ENCODE measurements around the gene ICA1L. TPM values are rescaled to one million over a fixed set of nuclear protein-coding genes. Genes with fewer than 3 reads are reported as not detected.

ICA1L gene
- total and polyA plus RNA-seq, 2 experiments from 2014 or later, result 5.1 to 8.2 TPM

DNA sequence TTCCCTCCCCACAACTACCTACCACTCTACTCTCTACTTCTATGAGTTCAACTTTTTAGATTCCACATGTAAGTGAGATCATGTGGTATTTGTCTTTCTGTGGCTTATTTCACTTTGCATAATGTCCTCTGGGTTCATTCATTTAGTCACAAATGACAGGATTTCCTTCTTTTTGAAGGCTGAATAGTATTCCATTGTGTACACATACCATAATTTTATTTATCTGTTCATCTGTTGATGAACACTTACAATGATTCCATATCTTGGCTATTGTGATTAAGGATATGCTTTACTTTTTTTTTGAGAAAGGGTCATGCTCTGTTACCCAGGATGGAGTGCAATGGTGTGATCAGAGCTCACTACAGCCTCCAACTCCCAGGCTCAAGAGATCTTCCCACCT, 73.6 kb downstream of the ICA1L start:
- Histone ChIP-seq H3K9me3 (ENCODE audit: low read depth) (no peaks in the 10 kb centered on the region), H3K4me1 (ENCODE audit: insufficient read depth) (no peaks in the 10 kb centered on the region), H3K4me3 (no peak overlapping the region), H3K36me3 (replicated peaks; ENCODE audit: insufficient read depth, low read depth) (no peaks in the 10 kb centered on the region), H3K4me2 (no peak overlapping the region), H4K20me1 (ENCODE audit: insufficient read depth, poor library complexity, severe bottlenecking) (no peaks in the 10 kb centered on the region), H3K9me2 (replicated peaks; ENCODE audit: insufficient read depth) (no peaks in the 10 kb centered on the region), H3K27me3 (no peaks in the 10 kb centered on the region), H2AFZ (no peak overlapping the region), H3K27ac (no peak overlapping the region), H3K79me2 (no peaks in the 10 kb centered on the region)
- no peak for TF ChIP-seq EZH2phosphoT487 (IDR thresholded peaks at IDR 0.05; ENCODE audit: low read depth, severe bottlenecking, unreplicated experiment)
- no peak for TF ChIP-seq EZH2 (IDR thresholded peaks at IDR 0.05; ENCODE audit: borderline replicate concordance)
- TF ChIP-seq, protein P1, sequence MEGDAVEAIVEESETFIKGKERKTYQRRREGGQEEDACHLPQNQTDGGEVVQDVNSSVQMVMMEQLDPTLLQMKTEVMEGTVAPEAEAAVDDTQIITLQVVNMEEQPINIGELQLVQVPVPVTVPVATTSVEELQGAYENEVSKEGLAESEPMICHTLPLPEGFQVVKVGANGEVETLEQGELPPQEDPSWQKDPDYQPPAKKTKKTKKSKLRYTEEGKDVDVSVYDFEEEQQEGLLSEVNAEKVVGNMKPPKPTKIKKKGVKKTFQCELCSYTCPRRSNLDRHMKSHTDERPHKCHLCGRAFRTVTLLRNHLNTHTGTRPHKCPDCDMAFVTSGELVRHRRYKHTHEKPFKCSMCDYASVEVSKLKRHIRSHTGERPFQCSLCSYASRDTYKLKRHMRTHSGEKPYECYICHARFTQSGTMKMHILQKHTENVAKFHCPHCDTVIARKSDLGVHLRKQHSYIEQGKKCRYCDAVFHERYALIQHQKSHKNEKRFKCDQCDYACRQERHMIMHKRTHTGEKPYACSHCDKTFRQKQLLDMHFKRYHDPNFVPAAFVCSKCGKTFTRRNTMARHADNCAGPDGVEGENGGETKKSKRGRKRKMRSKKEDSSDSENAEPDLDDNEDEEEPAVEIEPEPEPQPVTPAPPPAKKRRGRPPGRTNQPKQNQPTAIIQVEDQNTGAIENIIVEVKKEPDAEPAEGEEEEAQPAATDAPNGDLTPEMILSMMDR (IDR thresholded peaks at IDR 0.05; ENCODE audit: poor library complexity), result no peak
- no peak for DNase-seq (ENCODE audit: low spot score)

DNA sequence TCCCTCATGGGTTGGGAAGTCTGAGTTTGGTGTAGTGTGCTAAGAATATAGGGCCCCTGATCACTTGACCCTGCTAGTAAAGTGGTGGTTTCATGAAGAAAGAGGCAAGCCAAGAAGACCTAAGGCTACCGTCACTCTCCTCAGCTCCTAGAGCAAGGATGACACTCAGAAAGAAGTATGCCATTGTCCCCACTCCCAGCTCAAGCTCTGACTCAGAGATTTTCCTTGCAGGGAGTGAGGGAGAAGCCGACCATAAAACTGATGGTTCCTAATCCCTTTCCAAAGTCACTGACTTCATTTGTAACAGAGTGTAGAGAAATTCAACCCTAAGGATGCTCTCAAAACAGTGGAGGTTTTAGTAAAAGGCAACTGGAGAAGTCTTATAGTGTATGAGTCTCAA, 80.9 kb downstream of the ICA1L start:
- no peak overlapping the region for H3K27ac ChIP-seq
- no peaks in the 10 kb centered on the region for H3K9me3 ChIP-seq (ENCODE audit: low read depth)
- H2AFZ ChIP-seq, result no peak overlapping the region
- no peak overlapping the region for H3K4me2 ChIP-seq
- no peak for DNase-seq (ENCODE audit: low spot score)
- no peaks in the 10 kb centered on the region for H3K9me2 ChIP-seq (replicated peaks; ENCODE audit: insufficient read depth)
- no peaks in the 10 kb centered on the region for H3K79me2 ChIP-seq
- H3K27me3 ChIP-seq, result no peaks in the 10 kb centered on the region
- H4K20me1 ChIP-seq (ENCODE audit: insufficient read depth, poor library complexity, severe bottlenecking), result no peaks in the 10 kb centered on the region
- WGBS (ENCODE audit: low lambda C conversion rate, missing lambda C conversion rate), result 76% methylated on average over 2 of the region's 2 CpGs
- no peak overlapping the region for H3K4me3 ChIP-seq
- no peak for TF ChIP-seq EZH2 (IDR thresholded peaks at IDR 0.05; ENCODE audit: borderline replicate concordance)
- TF ChIP-seq EZH2phosphoT487 (IDR thresholded peaks at IDR 0.05; ENCODE audit: low read depth, severe bottlenecking, unreplicated experiment), result no peak
- TF ChIP-seq, protein P1 (IDR thresholded peaks at IDR 0.05; ENCODE audit: poor library complexity), result no peak
- H3K36me3 ChIP-seq (replicated peaks; ENCODE audit: insufficient read depth, low read depth), result no peaks in the 10 kb centered on the region
- H3K4me1 ChIP-seq (ENCODE audit: insufficient read depth), result no peaks in the 10 kb centered on the region

DNA sequence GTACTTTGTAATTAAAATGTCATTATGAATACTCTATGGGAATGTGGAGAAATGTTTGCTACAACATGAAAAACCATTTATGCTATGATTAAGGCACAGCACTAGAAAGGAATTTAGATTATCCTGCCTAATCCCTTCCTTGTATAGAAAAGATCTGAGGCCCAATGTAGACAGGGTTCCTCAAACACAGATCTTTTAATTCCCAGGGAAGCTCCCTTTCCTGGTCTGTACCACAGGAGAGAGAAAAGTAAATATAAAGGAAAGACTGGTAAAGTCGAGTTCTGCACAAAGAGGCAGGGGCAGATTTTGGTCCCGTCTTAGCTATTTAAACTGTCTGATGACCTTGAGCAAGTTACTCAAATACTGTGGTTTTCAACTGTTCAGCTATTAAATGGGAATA, 84.7 kb downstream of the ICA1L start:
- TF ChIP-seq EZH2phosphoT487 (IDR thresholded peaks at IDR 0.05; ENCODE audit: low read depth, severe bottlenecking, unreplicated experiment), result no peak
- peak overlapping the region; percentile 18 for H3K27ac ChIP-seq
- H3K4me3 ChIP-seq, result no peak overlapping the region

DNA sequence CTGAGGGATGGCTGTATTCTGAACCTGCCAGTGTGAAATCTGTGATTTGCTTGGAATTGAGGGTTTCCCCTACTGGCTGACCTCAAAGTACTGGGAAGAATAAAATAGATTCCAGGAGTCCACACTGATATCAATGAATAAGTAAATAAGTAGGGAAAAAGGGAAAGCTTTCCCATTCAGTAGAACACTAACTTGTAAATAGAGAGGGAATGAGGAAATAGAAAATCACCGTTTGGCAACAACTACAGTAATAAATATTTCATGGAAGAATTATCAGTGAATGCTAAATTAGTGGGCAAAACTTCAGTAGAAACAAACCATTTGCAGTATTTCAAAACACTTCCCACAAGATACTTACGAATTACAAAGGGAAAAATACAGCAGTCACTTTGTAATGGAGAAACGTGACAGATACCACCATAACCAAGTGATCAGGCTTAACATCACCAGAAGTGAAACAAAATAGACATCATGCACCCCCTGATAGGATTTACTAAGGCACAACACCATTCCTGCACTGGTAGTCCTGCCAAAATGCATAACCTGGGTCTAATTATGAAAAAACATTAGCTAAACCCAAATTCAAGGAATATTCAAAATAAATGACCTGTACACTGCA, 88.5 kb downstream of the ICA1L start:
- no peaks in the 10 kb centered on the region for H3K9me3 ChIP-seq (ENCODE audit: low read depth)
- TF ChIP-seq EZH2phosphoT487 (IDR thresholded peaks at IDR 0.05; ENCODE audit: low read depth, severe bottlenecking, unreplicated experiment) (no peak), EZH2 (IDR thresholded peaks at IDR 0.05; ENCODE audit: borderline replicate concordance) (no peak)
- TF ChIP-seq, protein P1 (IDR thresholded peaks at IDR 0.05; ENCODE audit: poor library complexity), result no peak

More for the DNA sequence above, 84.7 kb downstream of the ICA1L start:
- Histone ChIP-seq H3K9me3 (ENCODE audit: low read depth) (no peaks in the 10 kb centered on the region), H3K4me1 (ENCODE audit: insufficient read depth) (no peaks in the 10 kb centered on the region), H3K9me2 (replicated peaks; ENCODE audit: insufficient read depth) (no peaks in the 10 kb centered on the region), H4K20me1 (ENCODE audit: insufficient read depth, poor library complexity, severe bottlenecking) (no peaks in the 10 kb centered on the region), H3K36me3 (replicated peaks; ENCODE audit: insufficient read depth, low read depth) (no peaks in the 10 kb centered on the region), H3K27me3 (no peaks in the 10 kb centered on the region), H2AFZ (no peak overlapping the region), H3K79me2 (no peaks in the 10 kb centered on the region), H3K4me2 (no peak overlapping the region)
- DNase-seq (ENCODE audit: low spot score), result no peak
- 45% methylated on average over 2 of the region's 2 CpGs for WGBS (ENCODE audit: low lambda C conversion rate, missing lambda C conversion rate)

More for the DNA sequence above, 88.5 kb downstream of the ICA1L start:
- Histone ChIP-seq H3K36me3 (replicated peaks; ENCODE audit: insufficient read depth, low read depth) (no peaks in the 10 kb centered on the region), H2AFZ (no peak overlapping the region), H3K79me2 (no peaks in the 10 kb centered on the region), H3K27me3 (no peaks in the 10 kb centered on the region), H3K27ac (no peak overlapping the region), H4K20me1 (ENCODE audit: insufficient read depth, poor library complexity, severe bottlenecking) (no peaks in the 10 kb centered on the region), H3K4me1 (ENCODE audit: insufficient read depth) (no peaks in the 10 kb centered on the region), H3K4me2 (no peak overlapping the region), H3K4me3 (no peak overlapping the region), H3K9me2 (replicated peaks; ENCODE audit: insufficient read depth) (no peaks in the 10 kb centered on the region)
- no peak for DNase-seq (ENCODE audit: low spot score)
- 82% methylated on average over 3 of the region's 3 CpGs for WGBS (ENCODE audit: low lambda C conversion rate, missing lambda C conversion rate)
